ENCODE measurements around the gene GPR37.

The GPR37 gene

GRCh38 chr7:124768525-124768924 is 2.9 kb upstream of the GPR37 start:
- Histone ChIP-seq H3K9ac (ENCODE audit: low read depth, low read length) (no peak overlapping the region), H3K4me1 (ENCODE audit: insufficient read depth, low read length) (no peaks in the 10 kb centered on the region), H3K36me3 (ENCODE audit: insufficient read depth, low read length) (no peaks in the 10 kb centered on the region), H3K9me3 (ENCODE audit: control insufficient read depth, insufficient read depth, low read length) (no peaks in the 10 kb centered on the region)

GRCh38 chr7:124764847-124765400 is 668 bp downstream of the GPR37 start:
- Histone ChIP-seq H3K9me3 (ENCODE audit: control insufficient read depth, insufficient read depth, low read length) (no peaks in the 10 kb centered on the region), H3K9ac (ENCODE audit: low read depth, low read length) (peak overlapping the region; percentile 93), H3K36me3 (ENCODE audit: insufficient read depth, low read length) (no peaks in the 10 kb centered on the region), H3K4me1 (ENCODE audit: insufficient read depth, low read length) (0 out of 2 replicates have a peak, but pooled peaks cover 10% of the 10 kb centered on the region)

- no peaks in the 10 kb centered on the region for H3K9me3 ChIP-seq (ENCODE audit: control insufficient read depth, insufficient read depth, low read length)
- peak overlapping the region; percentile 93 for H3K9ac ChIP-seq (ENCODE audit: low read depth, low read length)
- no peaks in the 10 kb centered on the region for H3K36me3 ChIP-seq (ENCODE audit: insufficient read depth, low read length)
- 0 out of 2 replicates have a peak, but pooled peaks cover 10% of the 10 kb centered on the region for H3K4me1 ChIP-seq (ENCODE audit: insufficient read depth, low read length)
Measured at GRCh38 chr7:124764051-124764846, 1.3 kb downstream of the GPR37 start.

- H3K9ac ChIP-seq (ENCODE audit: low read depth, low read length), result peak overlapping the region; percentile 93; the same call in 1 of the 2 replicates
- H3K36me3 ChIP-seq (ENCODE audit: insufficient read depth, low read length), result no peaks in the 10 kb centered on the region
- H3K9me3 ChIP-seq (ENCODE audit: control insufficient read depth, insufficient read depth, low read length), result no peaks in the 10 kb centered on the region
Measured at GRCh38 chr7:124762611-124763143, 2.9 kb downstream of the GPR37 start.

GRCh38 chr7:124761164-124761715 is 4.4 kb downstream of the GPR37 start:
- Histone ChIP-seq H3K36me3 (ENCODE audit: insufficient read depth, low read length) (no peaks in the 10 kb centered on the region), H3K9ac (ENCODE audit: low read depth, low read length) (no peak overlapping the region; the same call in 1 of the 2 replicates), H3K9me3 (ENCODE audit: control insufficient read depth, insufficient read depth, low read length) (no peaks in the 10 kb centered on the region), H3K4me1 (ENCODE audit: insufficient read depth, low read length) (0 out of 2 replicates have a peak, but pooled peaks cover 10% of the 10 kb centered on the region)

More at GRCh38 chr7:124762611-124763143, 2.9 kb downstream of the GPR37 start:
- 0 out of 2 replicates have a peak, but pooled peaks cover 10% of the 10 kb centered on the region for H3K4me1 ChIP-seq (ENCODE audit: insufficient read depth, low read length)

GRCh38 chr7:124758327-124758726 is 7.3 kb downstream of the GPR37 start:
- peaks cover 13% of the 10 kb centered on the region; the same call in 1 of the 2 replicates for H3K4me1 ChIP-seq (ENCODE audit: insufficient read depth, low read length)
- H3K36me3 ChIP-seq (ENCODE audit: insufficient read depth, low read length), result no peaks in the 10 kb centered on the region
- no peak overlapping the region for H3K9ac ChIP-seq (ENCODE audit: low read depth, low read length)
- no peaks in the 10 kb centered on the region for H3K9me3 ChIP-seq (ENCODE audit: control insufficient read depth, insufficient read depth, low read length)

GRCh38 chr7:124754576-124755268 is 10.9 kb downstream of the GPR37 start:
- Histone ChIP-seq H3K36me3 (ENCODE audit: insufficient read depth, low read length) (no peaks in the 10 kb centered on the region), H3K9me3 (ENCODE audit: control insufficient read depth, insufficient read depth, low read length) (no peaks in the 10 kb centered on the region), H3K4me1 (ENCODE audit: insufficient read depth, low read length) (peaks cover 3% of the 10 kb centered on the region; the same call in 1 of the 2 replicates), H3K9ac (ENCODE audit: low read depth, low read length) (no peak overlapping the region)

GRCh38 chr7:124752310-124752709 is 13.3 kb downstream of the GPR37 start:
- H3K9ac ChIP-seq (ENCODE audit: low read depth, low read length), result no peak overlapping the region
- H3K4me1 ChIP-seq (ENCODE audit: insufficient read depth, low read length), result peaks cover 3% of the 10 kb centered on the region; the same call in 1 of the 2 replicates
- no peaks in the 10 kb centered on the region for H3K36me3 ChIP-seq (ENCODE audit: insufficient read depth, low read length)
- H3K9me3 ChIP-seq (ENCODE audit: control insufficient read depth, insufficient read depth, low read length), result no peaks in the 10 kb centered on the region

GRCh38 chr7:124751027-124751426 is 14.6 kb downstream of the GPR37 start:
- Histone ChIP-seq H3K36me3 (ENCODE audit: insufficient read depth, low read length) (no peaks in the 10 kb centered on the region), H3K9me3 (ENCODE audit: control insufficient read depth, insufficient read depth, low read length) (no peaks in the 10 kb centered on the region), H3K9ac (ENCODE audit: low read depth, low read length) (no peak overlapping the region), H3K4me1 (ENCODE audit: insufficient read depth, low read length) (peaks cover 3% of the 10 kb centered on the region; the same call in 1 of the 2 replicates)

- no peaks in the 10 kb centered on the region for H3K4me1 ChIP-seq (ENCODE audit: insufficient read depth, low read length)
- no peak overlapping the region for H3K9ac ChIP-seq (ENCODE audit: low read depth, low read length)
- H3K9me3 ChIP-seq (ENCODE audit: control insufficient read depth, insufficient read depth, low read length), result no peaks in the 10 kb centered on the region
- no peaks in the 10 kb centered on the region for H3K36me3 ChIP-seq (ENCODE audit: insufficient read depth, low read length)
Measured at GRCh38 chr7:124747072-124747471, 18.5 kb downstream of the GPR37 start.

- Histone ChIP-seq H3K9ac (ENCODE audit: low read depth, low read length) (no peak overlapping the region), H3K36me3 (ENCODE audit: insufficient read depth, low read length) (no peaks in the 10 kb centered on the region; the same call in 1 of the 2 replicates), H3K4me1 (ENCODE audit: insufficient read depth, low read length) (no peaks in the 10 kb centered on the region), H3K9me3 (ENCODE audit: control insufficient read depth, insufficient read depth, low read length) (peaks cover 3% of the 10 kb centered on the region; the same call in 1 of the 2 replicates)
Measured at GRCh38 chr7:124738639-124739038, 27.0 kb downstream of the GPR37 start.

GRCh38 chr7:124737760-124738300 is 27.8 kb downstream of the GPR37 start:
- Histone ChIP-seq H3K36me3 (ENCODE audit: insufficient read depth, low read length) (no peaks in the 10 kb centered on the region; the same call in 1 of the 2 replicates), H3K9me3 (ENCODE audit: control insufficient read depth, insufficient read depth, low read length) (peaks cover 3% of the 10 kb centered on the region; the same call in 1 of the 2 replicates), H3K9ac (ENCODE audit: low read depth, low read length) (no peak overlapping the region), H3K4me1 (ENCODE audit: insufficient read depth, low read length) (no peaks in the 10 kb centered on the region)

- H3K4me1 ChIP-seq (ENCODE audit: insufficient read depth, low read length), result peaks cover 10% of the 10 kb centered on the region; the same call in 1 of the 2 replicates
Measured at GRCh38 chr7:124728610-124729009, 37.0 kb downstream of the GPR37 start.

More at GRCh38 chr7:124728610-124729009, 37.0 kb downstream of the GPR37 start:
- no peaks in the 10 kb centered on the region for H3K36me3 ChIP-seq (ENCODE audit: insufficient read depth, low read length)
- peaks cover 9% of the 10 kb centered on the region; the same call in 1 of the 2 replicates for H3K9me3 ChIP-seq (ENCODE audit: control insufficient read depth, insufficient read depth, low read length)
- H3K9ac ChIP-seq (ENCODE audit: low read depth, low read length), result no peak overlapping the region

Data from ES-I3 (cell line).